Astrocyte of the cerebellum (primary cell): ENCODE results near the gene LY6G5B.

Source experiments
- DNase-seq: peaks from one replicate; pipeline ENCODE4 v3.0.0-alpha.2; 2011; ENCODE audit warnings: low read depth
- H3K4me3 ChIP-seq: 2 replicates; pipeline ENCODE4 v1.5.1; 2011; ENCODE audit warnings: mild to moderate bottlenecking, low read depth, low read length, moderate library complexity
- in situ Hi-C: cut with HindIII; loops from 2 replicates; pipeline ENCODE4 v1.10.0; 2017; ENCODE audit warnings: low sequenced_read_pairs
- TF ChIP-seq, protein P1 (sequence below): IDR thresholded peaks from 2 replicates; pipeline ENCODE4 v1.5.1; 2012; ENCODE audit warnings: low read length, low read depth, moderate library complexity, mild to moderate bottlenecking; ENCODE audit errors: missing control alignments

LY6G5B gene

GRCh38 chr6:31658158-31658688 lies 11.6 kb upstream of the LY6G5B start:
- TF ChIP-seq, protein P1, sequence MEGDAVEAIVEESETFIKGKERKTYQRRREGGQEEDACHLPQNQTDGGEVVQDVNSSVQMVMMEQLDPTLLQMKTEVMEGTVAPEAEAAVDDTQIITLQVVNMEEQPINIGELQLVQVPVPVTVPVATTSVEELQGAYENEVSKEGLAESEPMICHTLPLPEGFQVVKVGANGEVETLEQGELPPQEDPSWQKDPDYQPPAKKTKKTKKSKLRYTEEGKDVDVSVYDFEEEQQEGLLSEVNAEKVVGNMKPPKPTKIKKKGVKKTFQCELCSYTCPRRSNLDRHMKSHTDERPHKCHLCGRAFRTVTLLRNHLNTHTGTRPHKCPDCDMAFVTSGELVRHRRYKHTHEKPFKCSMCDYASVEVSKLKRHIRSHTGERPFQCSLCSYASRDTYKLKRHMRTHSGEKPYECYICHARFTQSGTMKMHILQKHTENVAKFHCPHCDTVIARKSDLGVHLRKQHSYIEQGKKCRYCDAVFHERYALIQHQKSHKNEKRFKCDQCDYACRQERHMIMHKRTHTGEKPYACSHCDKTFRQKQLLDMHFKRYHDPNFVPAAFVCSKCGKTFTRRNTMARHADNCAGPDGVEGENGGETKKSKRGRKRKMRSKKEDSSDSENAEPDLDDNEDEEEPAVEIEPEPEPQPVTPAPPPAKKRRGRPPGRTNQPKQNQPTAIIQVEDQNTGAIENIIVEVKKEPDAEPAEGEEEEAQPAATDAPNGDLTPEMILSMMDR: no peak
- in situ Hi-C loops: no loop called here
- DNase-seq: no peak
- H3K4me3 ChIP-seq: no peak overlapping the region

DNA sequence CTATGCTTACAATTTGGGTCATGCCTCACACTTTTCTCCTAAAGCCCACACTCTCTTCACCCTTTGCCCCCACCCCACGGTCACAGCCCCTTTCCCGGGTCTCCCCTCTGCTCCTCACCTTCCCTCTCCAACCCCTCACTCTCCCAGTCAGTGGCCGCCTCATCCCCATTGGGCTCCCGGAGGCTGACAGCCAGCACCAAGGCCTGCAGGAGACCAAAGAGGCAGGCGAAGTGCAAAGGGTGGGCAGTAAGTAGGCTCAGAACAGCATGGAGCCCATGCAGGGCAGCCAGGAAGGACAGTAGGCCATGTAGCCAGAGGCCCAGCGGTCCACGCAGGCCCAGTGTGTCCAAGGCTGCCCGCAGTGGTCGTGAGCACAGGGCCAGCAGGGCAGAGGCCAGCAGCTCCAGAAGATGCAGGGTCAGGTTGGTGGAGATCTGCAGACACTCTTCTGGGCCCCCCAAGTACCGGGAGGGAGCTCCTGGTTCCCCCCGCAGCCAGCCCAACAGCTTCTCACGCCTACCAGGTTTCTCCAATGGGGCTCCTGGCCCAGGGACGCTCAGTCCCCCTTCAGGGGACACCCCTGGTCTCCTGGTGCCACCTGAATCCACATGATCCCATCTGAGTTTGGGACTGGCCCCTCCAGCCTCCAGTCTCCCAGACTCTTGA lies 10.7 kb upstream of the LY6G5B start:
- TF ChIP-seq, protein P1: no peak
- H3K4me3 ChIP-seq: peak overlapping the region; percentile 87
- in situ Hi-C loops: no loop called here
- DNase-seq: no peak

- no peak for DNase-seq
- in situ Hi-C loops: no loop called here
These were observed 10.0 kb upstream of the LY6G5B start for GRCh38 chr6:31659649-31660380.

GRCh38 chr6:31660381-31661261 lies 9.2 kb upstream of the LY6G5B start, which contains the start of gene C6orf47:
Gene C6orf47 (minus strand): TSS chr6:31660778. CDS start chr6:31659947, 831 bp downstream.
- H3K4me3 ChIP-seq: peak within 1 kb of the TSS; percentile 87
- peak; percentile 27 for DNase-seq
- in situ Hi-C loops: no loop called here
- TF ChIP-seq, protein P1: no peak

More at GRCh38 chr6:31659649-31660380, 10.0 kb upstream of the LY6G5B start:
- peak overlapping the region; percentile 87 for H3K4me3 ChIP-seq
- TF ChIP-seq, protein P1: no peak

GRCh38 chr6:31661262-31662123 lies 8.3 kb upstream of the LY6G5B start:
- in situ Hi-C loops: no loop called here
- H3K4me3 ChIP-seq: peak overlapping the region; percentile 87
- DNase-seq: no peak
- TF ChIP-seq, protein P1: no peak
